NCI-H2227 (cell line): ENCODE data around the gene CORIN.
"Not testable (repeated sequence)": the region's sequence is repeated elsewhere in the genome, so short reads cannot be mapped to it uniquely, and the experiment has no call there.

Experiments used
- DNase-seq: peaks from one replicate; lab custom pipeline; 2025; ENCODE audit not compliant: unreplicated experiment; lab: John Stamatoyannopoulos, UW

Gene CORIN

GRCh38 chr4:47771020-47771419, 66.8 kb downstream of the CORIN start:
- no peak for DNase-seq

- DNase-seq = not testable (repeated sequence)
Measured at GRCh38 chr4:47767956-47768355, 69.9 kb downstream of the CORIN start.

GRCh38 chr4:47763279-47763678, 74.6 kb downstream of the CORIN start:
- DNase-seq = no peak

- no peak for DNase-seq
Measured at GRCh38 chr4:47762376-47763266, 75.2 kb downstream of the CORIN start.

- not testable (repeated sequence) for DNase-seq
Measured at GRCh38 chr4:47753316-47753715, 84.6 kb downstream of the CORIN start.

- no peak for DNase-seq
Measured at GRCh38 chr4:47752214-47752613, 85.7 kb downstream of the CORIN start.

- DNase-seq = no peak
Measured at GRCh38 chr4:47750788-47751187, 87.1 kb downstream of the CORIN start.

GRCh38 chr4:47749858-47750257, 88.0 kb downstream of the CORIN start:
- no peak for DNase-seq

GRCh38 chr4:47749060-47749459, 88.8 kb downstream of the CORIN start:
- DNase-seq = no peak

- no peak for DNase-seq
Measured at GRCh38 chr4:47747846-47748494, 89.9 kb downstream of the CORIN start.

GRCh38 chr4:47747211-47747610, 90.7 kb downstream of the CORIN start:
- DNase-seq = no peak

- no peak for DNase-seq
Measured at GRCh38 chr4:47746122-47746521, 91.7 kb downstream of the CORIN start.

GRCh38 chr4:47744843-47745382, 93.0 kb downstream of the CORIN start:
- no peak for DNase-seq

- DNase-seq = peak; percentile 0
Measured at GRCh38 chr4:47744253-47744652, 93.6 kb downstream of the CORIN start.

- DNase-seq = no peak
Measured at GRCh38 chr4:47741200-47741599, 96.7 kb downstream of the CORIN start.

GRCh38 chr4:47737326-47737725, 100.5 kb downstream of the CORIN start:
- no peak for DNase-seq

GRCh38 chr4:47736555-47736954, 101.3 kb downstream of the CORIN start:
- no peak for DNase-seq

GRCh38 chr4:47736146-47736545, 101.7 kb downstream of the CORIN start:
- DNase-seq = no peak

GRCh38 chr4:47733302-47734175, 104.3 kb downstream of the CORIN start:
- DNase-seq = no peak

- DNase-seq = no peak
Measured at GRCh38 chr4:47731182-47731581, 106.7 kb downstream of the CORIN start.

GRCh38 chr4:47729131-47729680, 108.7 kb downstream of the CORIN start:
- no peak for DNase-seq
